Heart left ventricle (tissue), 16 donors: ENCODE results near the gene NOCT. TPM values are rescaled to one million over a fixed set of nuclear protein-coding genes. Genes with fewer than 3 reads are reported as not detected.

ENCODE experiments used
- ATAC-seq, 4 donors: fragments of 200-7000 bp; cut with Tn5 transposase; one replicate each; pipeline ENCODE4 v1.9.1; 2020 to 2022; ENCODE audit warnings: moderate library complexity in 4 of 4, mild to moderate bottlenecking in 3 of 4, moderate number of reproducible peaks in 1 of 4
- DNase-seq, 5 donors: peaks; one replicate each; pipeline ENCODE4 v3.0.0-alpha.2; 2020
- H3K27ac ChIP-seq, 12 donors: fragments of 200-600 bp; sonication (generic) in 4 of 12; one replicate each; pipeline versions ENCODE4 v1.5.0 to v1.8.0; 2016 to 2022; ENCODE audit warnings: mild to moderate bottlenecking in 2 of 12
- H3K27me3 ChIP-seq, 9 donors: fragments of 200-600 bp; sonication (generic) in 2 of 9; one replicate each; pipeline versions ENCODE4 v1.5.1 to v1.8.0; 2016 to 2022; ENCODE audit warnings: mild to moderate bottlenecking in 3 of 9
- H3K36me3 ChIP-seq, 9 donors: fragments of 200-600 bp; sonication (generic) in 2 of 9; one replicate each; pipeline versions ENCODE4 v1.5.0 to v1.8.0; 2018 to 2022; ENCODE audit warnings: mild to moderate bottlenecking in 2 of 9
- H3K4me1 ChIP-seq, 12 donors: fragments of 200-600 bp; sonication (generic) in 4 of 12; one replicate each; pipeline versions ENCODE4 v1.5.0 to v1.8.0; 2016 to 2022; ENCODE audit warnings: mild to moderate bottlenecking in 3 of 12
- H3K4me3 ChIP-seq, 12 donors: fragments of 200-600 bp; sonication (generic) in 4 of 12; one replicate each; pipeline versions ENCODE4 v1.5.0 to v1.8.0; 2017 to 2022; ENCODE audit warnings: mild to moderate bottlenecking in 9 of 12, moderate library complexity in 4 of 12
- H3K9me3 ChIP-seq, 12 donors: fragments of 200-600 bp; sonication (generic) in 4 of 12; one replicate each; pipeline versions ENCODE4 v1.5.0 to v1.8.0; 2016 to 2022; ENCODE audit warnings: mild to moderate bottlenecking in 1 of 12
- POLR2A ChIP-seq, 2 donors: fragments of 450-650 bp; IDR thresholded peaks; one replicate each; pipeline ENCODE4 v1.6.1; 2017; ENCODE audit warnings: antibody characterized with exemption in 2 of 2, mild to moderate bottlenecking in 2 of 2, moderate library complexity in 2 of 2
- WGBS, 4 donors: extraction: QIAGEN DNeasy Blood & Tissue Kit in 2 of 4; methylation state at CpG; one replicate each; pipeline versions ENCODE4 v1.1.5 to v1.1.7; 2013 to 2018; 5-methylcytosine and 5-hydroxymethylcytosine counted together
- intact Hi-C, 10 donors: fragments of 100-400 bp; cut with DNase I; formaldehyde crosslinking; loops; one replicate each; pipeline versions ENCODE4 v1.11.1 to v1.14.2; 2022
- polyA plus RNA-seq, 2 donors: library from polyadenylated mRNA; stranded (reverse); fragments of 200-250 nt; gene quantifications; one replicate each; pipeline ENCODE4 v1.2.3, GENCODE V29; 2013
- total RNA-seq, 9 donors: library from RNA; depleted of rRNA in 2 of 9; stranded (reverse); fragments of >200 nt in 2 of 9; fragmentation: NEBNext Ultra II Directional in 3 of 9; extraction: Animal tissue kit (Norgen Biotek cat#: 25700) in 3 of 9; gene quantifications; one replicate each; pipeline versions ENCODE4 v1.1.0 to v1.2.4, GENCODE V29; 2016 to 2023
- TF ChIP-seq, protein P1 (sequence below), 12 donors: fragments of 200-600 bp; sonication (generic) in 4 of 12; IDR thresholded peaks; one replicate each; pipeline versions ENCODE4 v1.5.0 to v1.8.0; 2018 to 2022; ENCODE audit warnings: antibody characterized with exemption in 12 of 12, mild to moderate bottlenecking in 5 of 12
- donor health status: ischemic (EF 13 %, LVEDD 7.1; RV severe dilation, severe dysfunction).
- donor health status: healthy with polysubstance abuse.
- donor health status: DM: no; HTN: yes; CAD: no.
- donor health status: DM: no; HTN: no; CAD: no.
- donor health status: ischemic (EF 25% LVEDD 6.9; RV normal size, moderate dysfunction).
- donor health status: ischemic (EF 25% LVEDD 5.7; RV mildly dilated, moderate dysfunction).
- donor health status: healthy.
- donor health status: DM: yes; HTN: yes; CAD: no.
- donor health status: ischemic (EF 35%, LVEDD 5.7; RV mildly dilated, moderate dysfunction).
- donor health status: nonischemic (EF 11% LVEDD 7.7; RV severe dilation, severe dysfunction).
- donor health status: DM: yes; HTN: yes; CAD: no.
- donor health status: PGD.
- donor health status: ischemic (EF 29% LVEDD 5.4; RV normal size, mild dysfunction).
- donor health status: nonischemic (EF 23%, LVEDD 6.1; RV moderate dilation, normal function).

Gene NOCT
- total and polyA plus RNA-seq, 11 donors, result 3.1 to 16.8 (median 8.5) TPM

DNA sequence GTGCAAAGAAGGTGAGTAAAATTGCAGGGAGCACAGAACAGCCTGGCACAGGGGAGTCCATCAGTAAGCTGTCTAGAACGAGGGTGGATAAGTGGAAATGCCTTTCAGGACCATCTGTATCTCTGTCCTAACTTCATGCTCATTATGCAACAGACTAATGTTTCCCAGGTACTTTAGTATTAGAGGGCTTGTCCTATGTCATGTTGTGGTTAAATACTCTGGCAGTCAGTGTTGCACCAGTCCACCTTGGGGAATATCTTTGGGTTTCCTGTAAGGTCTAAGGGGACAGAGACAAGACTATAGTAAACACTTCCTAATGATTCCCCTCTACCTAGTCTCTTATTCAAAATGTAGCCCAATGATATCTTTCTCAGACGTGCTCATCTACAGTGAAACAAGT, 21.3 kb downstream of the NOCT start:
- TF ChIP-seq POLR2A (IDR thresholded peaks at IDR 0.05), result no peak
- TF ChIP-seq, protein P1, sequence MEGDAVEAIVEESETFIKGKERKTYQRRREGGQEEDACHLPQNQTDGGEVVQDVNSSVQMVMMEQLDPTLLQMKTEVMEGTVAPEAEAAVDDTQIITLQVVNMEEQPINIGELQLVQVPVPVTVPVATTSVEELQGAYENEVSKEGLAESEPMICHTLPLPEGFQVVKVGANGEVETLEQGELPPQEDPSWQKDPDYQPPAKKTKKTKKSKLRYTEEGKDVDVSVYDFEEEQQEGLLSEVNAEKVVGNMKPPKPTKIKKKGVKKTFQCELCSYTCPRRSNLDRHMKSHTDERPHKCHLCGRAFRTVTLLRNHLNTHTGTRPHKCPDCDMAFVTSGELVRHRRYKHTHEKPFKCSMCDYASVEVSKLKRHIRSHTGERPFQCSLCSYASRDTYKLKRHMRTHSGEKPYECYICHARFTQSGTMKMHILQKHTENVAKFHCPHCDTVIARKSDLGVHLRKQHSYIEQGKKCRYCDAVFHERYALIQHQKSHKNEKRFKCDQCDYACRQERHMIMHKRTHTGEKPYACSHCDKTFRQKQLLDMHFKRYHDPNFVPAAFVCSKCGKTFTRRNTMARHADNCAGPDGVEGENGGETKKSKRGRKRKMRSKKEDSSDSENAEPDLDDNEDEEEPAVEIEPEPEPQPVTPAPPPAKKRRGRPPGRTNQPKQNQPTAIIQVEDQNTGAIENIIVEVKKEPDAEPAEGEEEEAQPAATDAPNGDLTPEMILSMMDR (IDR thresholded peaks at IDR 0.05), result no peak
- intact Hi-C loops, result loop anchor here in 6 of 10 donors (5.0 to 10.0 kb wide), 7 partner anchors 45 to 618 kb away; partner anchors contain the start of gene ELF2 (in 3 of the 6)
- Histone ChIP-seq H3K27me3 (no peaks in the 10 kb centered on the region), H3K9me3 (no peaks in the 10 kb centered on the region), H3K4me3 (no peak overlapping the region), H3K36me3 (peaks cover 0 to 22% (median 0%) of the 10 kb centered on the region in 9 donors), H3K27ac (no peak overlapping the region), H3K4me1 (peaks cover 0 to 11% (median 3%) of the 10 kb centered on the region in 12 donors)
- ATAC-seq (no peak), DNase-seq (no peak)
- WGBS, 4 donors, result 62 to 83% (median 82%) methylated on average over 2 of the region's 2 CpGs

DNA sequence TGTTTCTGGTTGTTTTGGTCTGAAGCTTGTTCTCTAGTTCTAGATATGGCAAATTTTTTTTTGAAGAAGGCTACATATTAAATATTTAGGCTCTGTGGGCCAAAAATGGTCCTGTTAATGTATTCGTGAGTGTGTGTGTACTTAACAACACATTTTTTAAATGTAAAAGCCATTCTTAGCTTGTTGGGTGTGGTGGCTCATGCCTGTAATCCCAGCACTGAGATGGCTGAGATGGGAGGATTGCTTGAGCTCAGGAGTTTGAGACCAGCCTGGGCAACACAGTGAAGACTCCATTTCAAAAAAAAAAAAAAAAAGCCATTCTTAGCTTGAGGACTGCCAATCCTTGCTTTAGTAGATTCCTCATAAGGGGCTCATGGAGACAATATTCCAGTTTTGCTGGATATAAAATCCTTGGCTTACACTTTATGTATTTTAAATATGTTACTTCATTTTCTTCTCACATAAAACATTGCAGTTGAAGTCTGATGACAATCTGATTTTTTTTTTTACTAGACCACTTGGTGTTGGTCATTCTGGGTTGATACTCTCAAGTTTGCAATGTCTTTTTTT, 23.4 kb downstream of the NOCT start:
- peaks cover 0 to 17% (median 7%) of the 10 kb centered on the region in 12 donors for H3K4me1 ChIP-seq
- TF ChIP-seq, protein P1 (IDR thresholded peaks at IDR 0.05), result no peak
- TF ChIP-seq POLR2A (IDR thresholded peaks at IDR 0.05), result no peak
- no peak overlapping the region for H3K27ac ChIP-seq
- H3K9me3 ChIP-seq, result no peaks in the 10 kb centered on the region
- intact Hi-C loops, result loop anchor here in 6 of 10 donors (5.0 to 10.0 kb wide), 7 partner anchors 43 to 616 kb away; partner anchors contain the start of gene ELF2 (in 3 of the 6)
- H3K4me3 ChIP-seq, result no peak overlapping the region
- 81 to 97% (median 91%) methylated on average over 1 of the region's 1 CpG for WGBS, 4 donors
- peaks cover 0 to 41% (median 8%) of the 10 kb centered on the region in 9 donors for H3K36me3 ChIP-seq
- DNase-seq (no peak), ATAC-seq (no peak)
- no peaks in the 10 kb centered on the region for H3K27me3 ChIP-seq

DNA sequence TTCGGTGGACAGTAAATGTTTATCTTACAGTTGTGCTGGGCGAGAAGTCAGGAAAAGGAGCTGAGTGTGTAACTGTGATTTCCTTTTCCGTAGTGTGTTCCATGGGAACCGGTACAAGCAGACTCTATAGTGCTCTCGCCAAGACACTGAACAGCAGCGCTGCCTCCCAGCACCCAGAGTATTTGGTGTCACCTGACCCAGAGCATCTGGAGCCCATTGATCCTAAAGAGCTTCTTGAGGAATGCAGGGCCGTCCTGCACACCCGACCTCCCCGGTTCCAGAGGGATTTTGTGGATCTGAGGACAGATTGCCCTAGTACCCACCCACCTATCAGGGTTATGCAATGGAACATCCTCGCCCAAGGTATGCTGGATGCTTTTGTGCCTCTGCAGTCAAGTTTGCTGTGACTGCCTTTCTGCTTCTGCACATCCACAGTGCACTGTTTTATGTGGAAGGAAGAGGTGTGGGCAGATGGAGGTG, 27.4 kb downstream of the NOCT start:
- no peaks in the 10 kb centered on the region for H3K27me3 ChIP-seq
- intact Hi-C loops, result no loop called here
- ATAC-seq, result peak; percentile 44 to 79 (median 70)
- H3K4me1 ChIP-seq, result peaks cover 0 to 13% (median 3%) of the 10 kb centered on the region in 12 donors
- H3K9me3 ChIP-seq, result no peaks in the 10 kb centered on the region
- DNase-seq, result peak in 1 of 5 donors; percentile 18
- 50 to 57% (median 54%) methylated on average over 10 of the region's 10 CpGs for WGBS, 4 donors
- no peak for TF ChIP-seq POLR2A (IDR thresholded peaks at IDR 0.05)
- TF ChIP-seq, protein P1 (IDR thresholded peaks at IDR 0.05), result no peak
- H3K36me3 ChIP-seq, result peaks cover 0 to 67% (median 19%) of the 10 kb centered on the region in 9 donors
- peak overlapping the region in 1 of 12 donors; percentile 40 for H3K27ac ChIP-seq
- no peak overlapping the region for H3K4me3 ChIP-seq

DNA sequence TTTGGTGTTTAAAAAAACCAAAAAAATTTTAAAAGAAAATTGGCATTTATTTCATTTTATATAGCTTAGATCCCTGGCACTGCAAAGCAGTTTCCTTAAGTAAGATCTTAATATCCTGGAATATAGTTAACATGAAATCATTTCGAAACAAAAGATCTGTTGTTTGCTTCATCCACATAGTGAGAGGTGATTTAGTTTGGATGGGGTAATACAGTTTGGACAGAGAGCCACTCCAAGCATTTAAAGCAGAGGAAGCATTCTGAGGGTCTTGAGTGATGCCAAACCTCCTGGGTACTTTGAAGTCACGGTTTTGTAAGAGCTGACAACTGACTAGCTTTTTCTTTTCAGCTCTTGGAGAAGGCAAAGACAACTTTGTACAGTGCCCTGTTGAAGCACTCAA, 28.7 kb downstream of the NOCT start:
- TF ChIP-seq, protein P1 (IDR thresholded peaks at IDR 0.05), result no peak
- TF ChIP-seq POLR2A (IDR thresholded peaks at IDR 0.05), result no peak
- WGBS, 4 donors, result 86 to 95% (median 89%) methylated on average over 2 of the region's 2 CpGs
- ATAC-seq (no peak), DNase-seq (no peak)
- Histone ChIP-seq H3K27ac (no peak overlapping the region), H3K4me1 (peaks cover 0 to 13% (median 3%) of the 10 kb centered on the region in 12 donors), H3K36me3 (peaks cover 0 to 80% (median 19%) of the 10 kb centered on the region in 9 donors), H3K4me3 (no peak overlapping the region), H3K27me3 (no peaks in the 10 kb centered on the region), H3K9me3 (no peaks in the 10 kb centered on the region)
- intact Hi-C loops, result no loop called here
